ENCODE results near the gene MXD4.

Gene MXD4

DNA sequence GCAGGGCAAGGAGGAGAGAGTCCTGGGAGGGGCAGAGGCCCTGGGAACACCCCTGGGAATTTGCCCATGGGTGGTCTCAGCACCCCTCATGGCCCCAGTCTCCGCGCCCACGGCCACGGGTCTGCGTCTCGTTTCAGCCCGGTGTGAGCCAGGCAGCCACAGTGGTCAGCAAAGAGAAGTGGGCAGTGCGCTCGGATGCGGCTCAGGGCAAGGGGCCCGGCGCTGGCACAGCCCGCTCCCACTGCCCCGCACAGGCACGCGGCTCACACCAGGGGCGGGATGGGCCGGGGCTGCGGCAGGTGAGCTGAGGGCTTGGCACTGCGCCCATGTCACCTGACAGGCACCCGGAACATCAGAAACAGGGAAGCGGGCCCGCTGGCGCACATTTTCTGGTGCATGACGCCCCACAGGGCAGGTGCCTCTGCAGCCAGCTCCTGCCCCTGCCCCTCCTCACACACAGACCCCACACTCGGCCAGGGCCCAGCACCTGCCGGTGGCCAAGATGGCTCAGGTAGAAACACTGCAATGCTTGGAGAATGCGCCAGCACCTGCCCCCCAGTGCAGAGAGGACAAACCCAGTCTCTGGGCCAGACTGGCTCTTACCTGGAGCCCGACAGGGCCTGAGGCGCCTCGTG lies 41.9 kb upstream of the MXD4 start:
- TF ChIP-seq L3MBTL2 (conservative IDR thresholded peaks at IDR 0.05) (no peak), FOXM1 (IDR thresholded peaks at IDR 0.05; ENCODE audit: borderline replicate concordance) (no peak), LEF1 (IDR thresholded peaks at IDR 0.05; ENCODE audit: borderline replicate concordance) (no peak)
- POLR2A ChIA-PET = no interaction called here
- CTCF ChIA-PET = no interaction called here
- DNase-seq (ENCODE audit: extremely low spot score) = no peak

DNA sequence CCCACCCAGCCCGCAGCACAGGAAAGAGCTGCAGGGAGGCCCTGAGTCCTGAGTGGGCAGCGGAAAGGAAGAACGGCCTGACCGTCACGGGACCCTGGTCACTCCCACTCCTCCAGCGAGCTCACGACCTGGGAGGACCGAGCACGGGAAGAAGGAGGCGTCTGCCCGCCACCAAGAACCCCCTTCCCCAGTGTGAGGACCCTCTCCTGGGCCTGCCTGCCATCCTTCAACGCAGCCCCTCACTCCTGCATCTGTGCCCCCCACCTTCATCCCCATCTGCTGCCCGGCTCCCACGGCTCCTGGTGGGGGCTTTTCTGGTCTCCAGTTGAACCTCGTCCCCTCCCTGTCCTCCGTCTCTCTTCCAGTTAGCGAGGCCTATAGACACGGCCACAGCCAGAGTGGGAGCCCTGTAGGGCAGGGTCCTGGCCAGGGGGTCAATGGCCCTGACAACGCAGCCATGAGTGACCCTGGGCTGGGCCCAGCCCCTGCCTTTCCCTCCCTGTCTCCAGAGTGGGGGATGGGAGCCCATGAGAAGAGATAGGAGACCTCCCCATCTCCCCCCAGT lies 41.3 kb upstream of the MXD4 start:
- ChIA-PET POLR2A (no interaction called here), CTCF (no interaction called here)
- DNase-seq (ENCODE audit: extremely low spot score) = no peak
- no peak for TF ChIP-seq TARDBP (IDR thresholded peaks at IDR 0.05)
- no peak for TF ChIP-seq L3MBTL2 (conservative IDR thresholded peaks at IDR 0.05)
- no peak for TF ChIP-seq LEF1 (IDR thresholded peaks at IDR 0.05; ENCODE audit: borderline replicate concordance)
- TF ChIP-seq BHLHE40 (IDR thresholded peaks at IDR 0.05; ENCODE audit: borderline replicate concordance) = no peak
- TF ChIP-seq, protein P1, sequence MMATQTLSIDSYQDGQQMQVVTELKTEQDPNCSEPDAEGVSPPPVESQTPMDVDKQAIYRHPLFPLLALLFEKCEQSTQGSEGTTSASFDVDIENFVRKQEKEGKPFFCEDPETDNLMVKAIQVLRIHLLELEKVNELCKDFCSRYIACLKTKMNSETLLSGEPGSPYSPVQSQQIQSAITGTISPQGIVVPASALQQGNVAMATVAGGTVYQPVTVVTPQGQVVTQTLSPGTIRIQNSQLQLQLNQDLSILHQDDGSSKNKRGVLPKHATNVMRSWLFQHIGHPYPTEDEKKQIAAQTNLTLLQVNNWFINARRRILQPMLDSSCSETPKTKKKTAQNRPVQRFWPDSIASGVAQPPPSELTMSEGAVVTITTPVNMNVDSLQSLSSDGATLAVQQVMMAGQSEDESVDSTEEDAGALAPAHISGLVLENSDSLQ (IDR thresholded peaks at IDR 0.05) = no peak
- no peak for TF ChIP-seq HDGF (IDR thresholded peaks at IDR 0.05; ENCODE audit: borderline replicate concordance)
- no peak for TF ChIP-seq ELF4 (IDR thresholded peaks at IDR 0.05)
- TF ChIP-seq ARNT (IDR thresholded peaks at IDR 0.05) = no peak
- no peak for TF ChIP-seq ZNF384 (IDR thresholded peaks at IDR 0.05)
- no peak for TF ChIP-seq NFRKB (IDR thresholded peaks at IDR 0.05)

DNA sequence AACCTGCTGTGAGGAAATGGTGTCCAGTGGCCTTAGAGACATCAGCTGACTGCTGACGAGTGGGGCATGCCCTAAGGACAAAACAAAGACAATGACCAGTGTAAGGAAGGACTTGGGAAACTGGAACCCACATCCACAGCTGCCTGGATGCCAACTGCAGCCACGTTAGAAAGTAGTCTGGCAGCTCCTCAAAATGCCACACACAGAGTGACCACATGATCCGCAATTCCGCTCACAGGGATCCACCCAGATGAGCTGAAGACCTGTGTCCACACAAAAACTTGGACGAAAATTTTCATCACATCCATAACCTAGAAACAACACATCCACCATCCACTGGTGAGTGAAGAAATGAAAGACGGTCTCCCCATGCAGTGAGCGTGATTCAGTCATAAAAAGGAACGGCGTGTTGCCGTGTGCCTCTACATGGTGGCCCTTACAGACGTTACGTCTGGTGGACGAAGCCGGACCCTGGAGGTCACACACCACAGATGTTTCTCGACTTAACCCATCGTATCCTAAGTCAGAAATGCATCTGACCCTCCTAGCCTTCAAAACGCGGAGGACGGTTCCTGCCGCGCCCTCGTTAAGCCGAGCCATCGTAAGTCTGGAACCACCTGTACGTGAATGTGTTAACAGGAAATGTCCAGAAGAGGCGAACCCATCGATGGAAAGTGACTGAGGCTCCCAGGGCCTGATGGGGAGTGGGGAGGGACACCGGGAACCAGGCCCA lies 40.6 kb upstream of the MXD4 start:
- TF ChIP-seq TARDBP (IDR thresholded peaks at IDR 0.05) = no peak
- no peak for TF ChIP-seq BHLHE40 (IDR thresholded peaks at IDR 0.05; ENCODE audit: borderline replicate concordance)
- ChIA-PET CTCF (no interaction called here), POLR2A (no interaction called here)
- no peak for DNase-seq (ENCODE audit: extremely low spot score)

DNA sequence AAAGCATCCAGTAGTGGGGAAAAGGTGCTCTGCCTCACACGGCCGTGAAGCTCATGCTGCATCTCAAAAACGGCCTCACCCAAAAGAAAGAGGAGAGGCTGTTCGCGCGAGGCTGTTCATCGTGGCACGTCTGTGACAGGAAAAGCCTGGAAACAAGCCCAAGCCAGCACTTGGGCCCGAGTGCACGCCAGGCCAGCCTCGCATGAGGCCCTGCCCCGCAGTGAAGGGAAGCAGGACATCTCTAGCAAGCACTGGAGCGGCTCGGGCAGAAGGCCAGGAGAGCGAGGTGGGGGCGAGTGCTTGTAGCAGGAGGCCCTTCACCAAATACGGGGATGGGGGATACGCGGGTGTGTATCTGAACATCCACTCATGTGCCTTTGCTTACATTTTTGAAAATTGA lies 39.9 kb upstream of the MXD4 start:
- DNase-seq (ENCODE audit: extremely low spot score) = no peak
- ChIA-PET CTCF (no interaction called here), POLR2A (no interaction called here)
- no peak for TF ChIP-seq SUZ12 (IDR thresholded peaks at IDR 0.05)
- TF ChIP-seq SP1 (IDR thresholded peaks at IDR 0.05) = no peak
- TF ChIP-seq ZNF384 (IDR thresholded peaks at IDR 0.05) = no peak
- TF ChIP-seq L3MBTL2 (conservative IDR thresholded peaks at IDR 0.05) = no peak
- no peak for TF ChIP-seq ARNT (IDR thresholded peaks at IDR 0.05)
- no peak for TF ChIP-seq NFRKB (IDR thresholded peaks at IDR 0.05)
- no peak for TF ChIP-seq ELF4 (IDR thresholded peaks at IDR 0.05)
- TF ChIP-seq HDGF (IDR thresholded peaks at IDR 0.05; ENCODE audit: borderline replicate concordance) = no peak
- TF ChIP-seq LEF1 (IDR thresholded peaks at IDR 0.05; ENCODE audit: borderline replicate concordance) = no peak
- no peak for TF ChIP-seq FOXM1 (IDR thresholded peaks at IDR 0.05; ENCODE audit: borderline replicate concordance)
- no peak for TF ChIP-seq TARDBP (IDR thresholded peaks at IDR 0.05)
- TF ChIP-seq BHLHE40 (IDR thresholded peaks at IDR 0.05; ENCODE audit: borderline replicate concordance) = no peak
- TF ChIP-seq, protein P1 (IDR thresholded peaks at IDR 0.05) = no peak
- no peak for TF ChIP-seq FOXA1 (IDR thresholded peaks at IDR 0.05)
- no peak for TF ChIP-seq CTBP1 (IDR thresholded peaks at IDR 0.05; ENCODE audit: borderline replicate concordance)
- no peak for TF ChIP-seq FOXK2 (IDR thresholded peaks at IDR 0.05)

DNA sequence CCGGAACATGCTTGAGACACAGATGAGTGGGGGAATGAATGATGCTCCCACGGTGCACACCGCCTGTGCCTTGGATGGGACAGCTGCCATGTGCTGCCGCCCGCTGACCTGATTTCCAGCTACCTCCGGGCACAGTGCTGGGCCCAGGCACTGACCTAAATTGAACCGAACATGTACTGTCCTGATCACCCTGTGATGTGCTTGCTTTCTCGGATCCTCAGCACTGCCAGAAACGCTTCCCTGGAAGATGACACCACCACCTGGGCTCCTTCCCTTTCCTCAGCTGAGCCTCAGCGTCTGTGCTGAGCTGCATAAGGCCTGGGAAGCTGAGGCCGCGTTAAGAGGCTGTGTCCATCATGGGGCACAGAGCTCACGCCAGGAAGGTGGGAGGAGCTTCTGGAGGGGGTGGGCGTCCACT lies 39.3 kb upstream of the MXD4 start:
- DNase-seq (ENCODE audit: extremely low spot score) = no peak
- CTCF ChIA-PET = no interaction called here
- TF ChIP-seq ARNT (IDR thresholded peaks at IDR 0.05) = no peak
- TF ChIP-seq TARDBP (IDR thresholded peaks at IDR 0.05) = no peak
- TF ChIP-seq HDGF (IDR thresholded peaks at IDR 0.05; ENCODE audit: borderline replicate concordance) = no peak
- no peak for TF ChIP-seq ZNF384 (IDR thresholded peaks at IDR 0.05)
- no peak for TF ChIP-seq LEF1 (IDR thresholded peaks at IDR 0.05; ENCODE audit: borderline replicate concordance)
- TF ChIP-seq SUZ12 (IDR thresholded peaks at IDR 0.05) = no peak
- TF ChIP-seq SP1 (IDR thresholded peaks at IDR 0.05) = no peak
- no peak for TF ChIP-seq ELF4 (IDR thresholded peaks at IDR 0.05)
- TF ChIP-seq BHLHE40 (IDR thresholded peaks at IDR 0.05; ENCODE audit: borderline replicate concordance) = no peak
- TF ChIP-seq NFRKB (IDR thresholded peaks at IDR 0.05) = no peak
- no peak for TF ChIP-seq FOXA1 (IDR thresholded peaks at IDR 0.05)
- TF ChIP-seq, protein P1 (IDR thresholded peaks at IDR 0.05) = no peak
- TF ChIP-seq CTBP1 (IDR thresholded peaks at IDR 0.05; ENCODE audit: borderline replicate concordance) = no peak
- POLR2A ChIA-PET = no interaction called here

DNA sequence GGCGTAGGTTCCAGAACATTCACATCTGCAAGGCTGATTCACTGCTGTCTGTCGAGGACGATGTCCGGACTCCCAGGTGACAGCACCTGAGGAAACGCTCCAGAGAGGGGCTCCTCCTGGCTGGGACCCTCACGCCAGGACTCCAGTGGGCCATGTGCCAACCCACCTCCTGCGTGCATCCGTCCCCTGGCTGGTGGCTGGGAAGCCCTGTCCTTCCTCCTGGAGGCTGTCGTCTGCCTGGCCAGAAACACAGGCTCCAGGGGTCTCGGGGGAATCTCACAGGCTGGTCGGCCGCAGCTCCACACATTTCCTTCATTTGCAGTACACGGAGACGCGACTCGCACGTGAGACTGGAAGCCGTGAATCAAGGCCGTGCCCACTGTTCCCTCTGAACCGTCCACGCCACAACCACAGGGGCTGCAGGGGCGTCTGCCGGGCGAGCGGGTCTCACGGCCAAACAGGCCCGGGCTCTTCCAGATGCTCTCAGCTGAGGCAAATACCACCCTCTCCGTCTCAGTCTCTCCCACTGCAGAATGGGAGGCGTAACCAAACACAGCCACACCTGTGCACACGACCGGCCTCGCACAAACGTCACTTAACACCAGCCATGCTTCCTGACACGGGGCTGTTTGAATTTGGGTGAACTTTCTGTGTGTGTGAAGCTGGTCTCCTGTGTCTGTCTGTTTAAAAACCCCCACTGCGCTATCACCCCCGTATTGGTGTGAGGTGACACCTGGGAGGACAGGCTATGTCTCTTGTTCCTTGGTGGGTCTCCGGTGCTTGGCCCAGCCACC lies 38.7 kb upstream of the MXD4 start:
- no peak for DNase-seq (ENCODE audit: extremely low spot score)
- ChIA-PET POLR2A (no interaction called here), CTCF (no interaction called here)
- no peak for TF ChIP-seq FOXM1 (IDR thresholded peaks at IDR 0.05; ENCODE audit: borderline replicate concordance)
- no peak for TF ChIP-seq SUZ12 (IDR thresholded peaks at IDR 0.05)
- no peak for TF ChIP-seq CTBP1 (IDR thresholded peaks at IDR 0.05; ENCODE audit: borderline replicate concordance)
- no peak for TF ChIP-seq LEF1 (IDR thresholded peaks at IDR 0.05; ENCODE audit: borderline replicate concordance)
- no peak for TF ChIP-seq BHLHE40 (IDR thresholded peaks at IDR 0.05; ENCODE audit: borderline replicate concordance)
- no peak for TF ChIP-seq FOXA1 (IDR thresholded peaks at IDR 0.05)
- no peak for TF ChIP-seq FOXK2 (IDR thresholded peaks at IDR 0.05)
- no peak for TF ChIP-seq NFRKB (IDR thresholded peaks at IDR 0.05)
- no peak for TF ChIP-seq ARNT (IDR thresholded peaks at IDR 0.05)
- TF ChIP-seq SP1 (IDR thresholded peaks at IDR 0.05) = no peak
- TF ChIP-seq L3MBTL2 (conservative IDR thresholded peaks at IDR 0.05) = no peak
- TF ChIP-seq, protein P1 (IDR thresholded peaks at IDR 0.05) = no peak
- TF ChIP-seq HDGF (IDR thresholded peaks at IDR 0.05; ENCODE audit: borderline replicate concordance) = no peak
- TF ChIP-seq ELF4 (IDR thresholded peaks at IDR 0.05) = no peak
- no peak for TF ChIP-seq ZNF384 (IDR thresholded peaks at IDR 0.05)
- no peak for TF ChIP-seq TARDBP (IDR thresholded peaks at IDR 0.05)
